OCI-LY1 (cell line): ENCODE measurements around the gene LLGL2.

Source experiments
- EZH2 ChIP-seq: fragments of 200-600 bp; sonication (generic), shearing (Covaris generic); IDR thresholded peaks from 2 replicates; pipeline ENCODE4 v1.8.0; 2017; ENCODE audit warnings: borderline replicate concordance, mixed run types, mild to moderate bottlenecking, antibody characterized with exemption, low read length, moderate library complexity, mixed read lengths
- TF ChIP-seq, protein P1 (sequence below): fragments of 200-600 bp; sonication (generic), shearing (Covaris generic); IDR thresholded peaks from 2 replicates; pipeline ENCODE4 v1.5.1; 2017; ENCODE audit warnings: mild to moderate bottlenecking, antibody characterized with exemption, low read length, moderate library complexity, mixed read lengths

- no peak for TF ChIP-seq EZH2
- TF ChIP-seq, protein P1, sequence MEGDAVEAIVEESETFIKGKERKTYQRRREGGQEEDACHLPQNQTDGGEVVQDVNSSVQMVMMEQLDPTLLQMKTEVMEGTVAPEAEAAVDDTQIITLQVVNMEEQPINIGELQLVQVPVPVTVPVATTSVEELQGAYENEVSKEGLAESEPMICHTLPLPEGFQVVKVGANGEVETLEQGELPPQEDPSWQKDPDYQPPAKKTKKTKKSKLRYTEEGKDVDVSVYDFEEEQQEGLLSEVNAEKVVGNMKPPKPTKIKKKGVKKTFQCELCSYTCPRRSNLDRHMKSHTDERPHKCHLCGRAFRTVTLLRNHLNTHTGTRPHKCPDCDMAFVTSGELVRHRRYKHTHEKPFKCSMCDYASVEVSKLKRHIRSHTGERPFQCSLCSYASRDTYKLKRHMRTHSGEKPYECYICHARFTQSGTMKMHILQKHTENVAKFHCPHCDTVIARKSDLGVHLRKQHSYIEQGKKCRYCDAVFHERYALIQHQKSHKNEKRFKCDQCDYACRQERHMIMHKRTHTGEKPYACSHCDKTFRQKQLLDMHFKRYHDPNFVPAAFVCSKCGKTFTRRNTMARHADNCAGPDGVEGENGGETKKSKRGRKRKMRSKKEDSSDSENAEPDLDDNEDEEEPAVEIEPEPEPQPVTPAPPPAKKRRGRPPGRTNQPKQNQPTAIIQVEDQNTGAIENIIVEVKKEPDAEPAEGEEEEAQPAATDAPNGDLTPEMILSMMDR, result no peak
Measured at GRCh38 chr17:75493476-75494129, 31.9 kb upstream of the LLGL2 start.
